CD4-positive, alpha-beta memory T cell (primary cell): Measurements from ENCODE around the gene DIRAS2. TPM values are rescaled to one million over a fixed set of nuclear protein-coding genes. Genes with fewer than 3 reads are reported as not detected.
A peak's percentile ranks its signal among the peaks of the same experiment; 100 is the strongest.

Experiments
- CTCF ChIA-PET: fragments of 350-600 bp; sonication (Branson Sonifier 250); formaldehyde crosslinking; loops from one replicate; lab custom pipeline; 2021; ENCODE audit warnings: inconsistent platforms; ENCODE audit not compliant: partially characterized antibody; lab: Charles Lee
- POLR2A ChIA-PET: fragments of 350-600 bp; sonication (Branson Sonifier 250); formaldehyde crosslinking; loops from one replicate; lab custom pipeline; 2021; ENCODE audit not compliant: partially characterized antibody; lab: Charles Lee
- DNase-seq, 5 donors: peaks; one replicate each; pipeline versions ENCODE4 v3.0.0 to v3.0.0-alpha.2; 2020 to 2022; ENCODE audit warnings: mixed read lengths in 1 of 5
- H3K27ac ChIP-seq: one replicate; pipeline ENCODE4 v1.7.0; 2013; ENCODE audit warnings: low read depth, low read length
- H3K27me3 ChIP-seq: 2 replicates; pipeline ENCODE4 v1.7.0; 2013; ENCODE audit warnings: mild to moderate bottlenecking, low read length, moderate library complexity; ENCODE audit not compliant: insufficient read depth
- H3K36me3 ChIP-seq: 2 replicates; pipeline ENCODE4 v1.7.0; 2013; ENCODE audit warnings: mild to moderate bottlenecking, low read length, moderate library complexity; ENCODE audit not compliant: insufficient read depth
- H3K4me1 ChIP-seq: 2 replicates; pipeline ENCODE4 v1.7.0; 2013; ENCODE audit warnings: mild to moderate bottlenecking, low read length, moderate library complexity; ENCODE audit not compliant: insufficient read depth
- H3K4me3 ChIP-seq, 2 donors: one replicate each; pipeline ENCODE4 v1.7.0; 2013; ENCODE audit warnings: low read length in 2 of 2, mild to moderate bottlenecking in 1 of 2
- H3K9me3 ChIP-seq, 2 donors: one replicate each; pipeline ENCODE4 v1.7.0; 2013; ENCODE audit warnings: low read length in 2 of 2, control low read depth in 1 of 2; ENCODE audit not compliant: control insufficient read depth in 1 of 2
- H3K27ac Mint-ChIP-seq, 7 donors: one replicate each; pipeline ENCODE4 v1.8.0; 2020 to 2021; ENCODE audit warnings: mixed read lengths in 7 of 7, mild to moderate bottlenecking in 6 of 7, inconsistent platforms in 3 of 7, moderate library complexity in 3 of 7
- H3K27me3 Mint-ChIP-seq, 2 donors: one replicate each; pipeline ENCODE4 v1.8.0; 2020 to 2021; ENCODE audit warnings: mixed read lengths in 2 of 2
- H3K36me3 Mint-ChIP-seq, 2 donors: one replicate each; pipeline ENCODE4 v1.8.0; 2020 to 2021; ENCODE audit warnings: mixed read lengths in 2 of 2, inconsistent platforms in 1 of 2, mild to moderate bottlenecking in 1 of 2
- H3K4me1 Mint-ChIP-seq, 4 donors: one replicate each; pipeline ENCODE4 v1.8.0; 2020 to 2021; ENCODE audit warnings: mixed read lengths in 4 of 4, mild to moderate bottlenecking in 1 of 4
- H3K4me3 Mint-ChIP-seq, 8 donors: one replicate each; pipeline ENCODE4 v1.8.0; 2020 to 2021; ENCODE audit warnings: mixed read lengths in 8 of 8, mild to moderate bottlenecking in 7 of 8, moderate library complexity in 6 of 8, inconsistent platforms in 3 of 8
- H3K9me3 Mint-ChIP-seq, 8 donors: one replicate each; pipeline ENCODE4 v1.8.0; 2020 to 2021; ENCODE audit warnings: mixed read lengths in 8 of 8, mild to moderate bottlenecking in 5 of 8, inconsistent platforms in 3 of 8, moderate library complexity in 1 of 8
- intact Hi-C: fragments of 100-400 bp; cut with micrococcal nuclease; formaldehyde crosslinking; loops from one replicate; pipeline ENCODE4 v1.15.1; 2023
- polyA plus RNA-seq, 2 donors: library from polyadenylated mRNA; unstranded; fragments of 300-500 nt; fragmentation: Illumina TruSeq; gene quantifications; one replicate each; pipeline ENCODE4 v1.2.3, GENCODE V29; 2021
- total RNA-seq, 2 experiments: library from RNA; stranded (reverse); gene quantifications; one replicate each; pipeline ENCODE4 v1.2.3, GENCODE V29; 2021

The DIRAS2 gene
- total RNA-seq (not detected), polyA plus RNA-seq (not detected)

GRCh38 chr9:90642570-90643539, at the start of gene DIRAS2:
Gene DIRAS2, minus strand, starts transcription at chr9:90642824. Its CDS starts 28,997 bp downstream, at chr9:90613827.
- H3K27ac ChIP-seq: no peak within 1 kb of the TSS
- H3K9me3 Mint-ChIP-seq: peaks cover 0 to 2% (median 0%) of the 10 kb centered on the region in 8 donors
- peaks cover 0 to 8% (median 4%) of the 10 kb centered on the region in 4 donors for H3K4me1 Mint-ChIP-seq
- H3K27me3 Mint-ChIP-seq: peaks cover 35 to 46% of the 10 kb centered on the region in 2 donors
- H3K4me3 ChIP-seq: no peak within 1 kb of the TSS
- H3K36me3 Mint-ChIP-seq: no peaks in the 10 kb centered on the region
- DNase-seq: no peak
- ChIA-PET POLR2A (no interaction called here), CTCF (no interaction called here)
- intact Hi-C loops: no loop called here
- no peak within 1 kb of the TSS for H3K27ac Mint-ChIP-seq
- no peaks in the 10 kb centered on the region for H3K9me3 ChIP-seq
- H3K27me3 ChIP-seq: peaks cover 13% of the 10 kb centered on the region
- peak within 1 kb of the TSS in 7 of 8 donors; percentile 23 to 81 (median 69) for H3K4me3 Mint-ChIP-seq
- H3K36me3 ChIP-seq: no peaks in the 10 kb centered on the region
- H3K4me1 ChIP-seq: no peaks in the 10 kb centered on the region

GRCh38 chr9:90684736-90685135, 42.1 kb upstream of the DIRAS2 start:
- Histone ChIP-seq H3K27ac (no peak overlapping the region), H3K4me3 (no peak overlapping the region), H3K27me3 (no peaks in the 10 kb centered on the region), H3K36me3 (no peaks in the 10 kb centered on the region), H3K9me3 (no peaks in the 10 kb centered on the region), H3K4me1 (no peaks in the 10 kb centered on the region)
- peaks cover 0 to 9% (median under 1%) of the 10 kb centered on the region in 8 donors for H3K9me3 Mint-ChIP-seq
- POLR2A ChIA-PET: no interaction called here
- no peaks in the 10 kb centered on the region for H3K4me1 Mint-ChIP-seq
- no peak overlapping the region for H3K27ac Mint-ChIP-seq
- DNase-seq: no peak
- intact Hi-C loops: no loop called here
- H3K27me3 Mint-ChIP-seq: peaks cover 0 to 4% of the 10 kb centered on the region in 2 donors
- no peaks in the 10 kb centered on the region for H3K36me3 Mint-ChIP-seq
- no peak overlapping the region for H3K4me3 Mint-ChIP-seq
- CTCF ChIA-PET: interaction anchor here (2.2 kb wide), 1 partner anchor 9 kb away, joined by 6 read pairs; no protein-coding TSS in a partner anchor

- no peak overlapping the region for H3K4me3 ChIP-seq
- no peak for DNase-seq
- Mint-ChIP-seq H3K27ac (no peak overlapping the region), H3K36me3 (no peaks in the 10 kb centered on the region), H3K4me3 (no peak overlapping the region), H3K4me1 (no peaks in the 10 kb centered on the region), H3K27me3 (peaks cover 0 to 5% of the 10 kb centered on the region in 2 donors), H3K9me3 (peaks cover 0 to 9% (median under 1%) of the 10 kb centered on the region in 8 donors)
- H3K9me3 ChIP-seq: no peaks in the 10 kb centered on the region
- H3K4me1 ChIP-seq: no peaks in the 10 kb centered on the region
- H3K36me3 ChIP-seq: no peaks in the 10 kb centered on the region
- POLR2A ChIA-PET: no interaction called here
- H3K27ac ChIP-seq: no peak overlapping the region
- CTCF ChIA-PET: interaction anchor here (2.2 kb wide), 1 partner anchor 8 kb away, joined by 6 read pairs; no protein-coding TSS in a partner anchor
- intact Hi-C loops: no loop called here
- H3K27me3 ChIP-seq: no peaks in the 10 kb centered on the region
Measured at GRCh38 chr9:90684106-90684505, 41.5 kb upstream of the DIRAS2 start.

GRCh38 chr9:90680534-90680933, 37.9 kb upstream of the DIRAS2 start:
- no peaks in the 10 kb centered on the region for H3K36me3 Mint-ChIP-seq
- Histone ChIP-seq H3K27ac (no peak overlapping the region), H3K4me1 (no peaks in the 10 kb centered on the region), H3K4me3 (no peak overlapping the region), H3K36me3 (no peaks in the 10 kb centered on the region), H3K27me3 (no peaks in the 10 kb centered on the region), H3K9me3 (no peaks in the 10 kb centered on the region)
- no peak overlapping the region for H3K27ac Mint-ChIP-seq
- ChIA-PET POLR2A (no interaction called here), CTCF (no interaction called here)
- no peaks in the 10 kb centered on the region for H3K4me1 Mint-ChIP-seq
- intact Hi-C loops: no loop called here
- H3K9me3 Mint-ChIP-seq: no peaks in the 10 kb centered on the region
- no peak for DNase-seq
- peaks cover 0 to 5% of the 10 kb centered on the region in 2 donors for H3K27me3 Mint-ChIP-seq
- no peak overlapping the region for H3K4me3 Mint-ChIP-seq

GRCh38 chr9:90665072-90665471, 22.4 kb upstream of the DIRAS2 start:
- ChIA-PET POLR2A (no interaction called here), CTCF (no interaction called here)
- no peaks in the 10 kb centered on the region for H3K4me1 ChIP-seq
- no peaks in the 10 kb centered on the region for H3K27me3 ChIP-seq
- H3K9me3 ChIP-seq: no peaks in the 10 kb centered on the region
- H3K9me3 Mint-ChIP-seq: peaks cover 0 to 14% (median 9%) of the 10 kb centered on the region in 8 donors
- no peak for DNase-seq
- no peaks in the 10 kb centered on the region for H3K36me3 ChIP-seq
- H3K27ac Mint-ChIP-seq: no peak overlapping the region
- H3K27ac ChIP-seq: no peak overlapping the region
- H3K4me3 ChIP-seq: no peak overlapping the region
- no peaks in the 10 kb centered on the region for H3K36me3 Mint-ChIP-seq
- H3K4me3 Mint-ChIP-seq: no peak overlapping the region
- H3K27me3 Mint-ChIP-seq: peaks cover 9 to 17% of the 10 kb centered on the region in 2 donors
- intact Hi-C loops: no loop called here
- H3K4me1 Mint-ChIP-seq: no peaks in the 10 kb centered on the region

GRCh38 chr9:90659650-90660364, 17.2 kb upstream of the DIRAS2 start:
- peaks cover 6 to 15% of the 10 kb centered on the region in 2 donors for H3K27me3 Mint-ChIP-seq
- H3K9me3 Mint-ChIP-seq: peaks cover 2 to 17% (median 7%) of the 10 kb centered on the region in 8 donors
- no peak overlapping the region for H3K4me3 Mint-ChIP-seq
- ChIA-PET CTCF (no interaction called here), POLR2A (no interaction called here)
- no peak overlapping the region for H3K27ac Mint-ChIP-seq
- no peak overlapping the region for H3K4me3 ChIP-seq
- H3K36me3 ChIP-seq: no peaks in the 10 kb centered on the region
- no peaks in the 10 kb centered on the region for H3K4me1 ChIP-seq
- intact Hi-C loops: no loop called here
- DNase-seq: no peak
- H3K27me3 ChIP-seq: no peaks in the 10 kb centered on the region
- H3K4me1 Mint-ChIP-seq: no peaks in the 10 kb centered on the region
- no peak overlapping the region for H3K27ac ChIP-seq
- H3K9me3 ChIP-seq: no peaks in the 10 kb centered on the region
- H3K36me3 Mint-ChIP-seq: no peaks in the 10 kb centered on the region

- no peak overlapping the region for H3K4me3 ChIP-seq
- H3K27ac ChIP-seq: no peak overlapping the region
- H3K9me3 ChIP-seq: no peaks in the 10 kb centered on the region
- peaks cover under 1 to 13% (median 5%) of the 10 kb centered on the region in 8 donors for H3K9me3 Mint-ChIP-seq
- no peaks in the 10 kb centered on the region for H3K36me3 ChIP-seq
- no peaks in the 10 kb centered on the region for H3K4me1 Mint-ChIP-seq
- CTCF ChIA-PET: no interaction called here
- DNase-seq: no peak
- peaks cover 4 to 12% of the 10 kb centered on the region in 2 donors for H3K27me3 Mint-ChIP-seq
- POLR2A ChIA-PET: no interaction called here
- no peaks in the 10 kb centered on the region for H3K4me1 ChIP-seq
- H3K27ac Mint-ChIP-seq: no peak overlapping the region
- intact Hi-C loops: no loop called here
- H3K27me3 ChIP-seq: no peaks in the 10 kb centered on the region
- H3K4me3 Mint-ChIP-seq: no peak overlapping the region
- no peaks in the 10 kb centered on the region for H3K36me3 Mint-ChIP-seq
Measured at GRCh38 chr9:90658783-90659182, 16.2 kb upstream of the DIRAS2 start.
